ENCODE data around the gene PEX13.

GRCh38 chr2:60973705-60974104 lies 43.8 kb upstream of the PEX13 start:
- TF ChIP-seq GATA3 (IDR thresholded peaks at IDR 0.05; ENCODE audit: low read depth, low read length) (no peak), GATA2 (IDR thresholded peaks at IDR 0.05; ENCODE audit: low read depth, low read length) (no peak)

All from SH-SY5Y (cell line).